GM12878 (cell line): ENCODE results near the gene BCAS3.

ENCODE experiments used
- NRF1 ChIP-seq: conservative IDR thresholded peaks from 2 replicates; pipeline ENCODE4 v1.6.1; 2011; ENCODE audit warnings: mild to moderate bottlenecking, low read depth, low read length, improper control_type of control experiment
- ZBED1 ChIP-seq: IDR thresholded peaks from 2 replicates; pipeline ENCODE4 v1.6.1; 2016; ENCODE audit warnings: borderline replicate concordance

DNA sequence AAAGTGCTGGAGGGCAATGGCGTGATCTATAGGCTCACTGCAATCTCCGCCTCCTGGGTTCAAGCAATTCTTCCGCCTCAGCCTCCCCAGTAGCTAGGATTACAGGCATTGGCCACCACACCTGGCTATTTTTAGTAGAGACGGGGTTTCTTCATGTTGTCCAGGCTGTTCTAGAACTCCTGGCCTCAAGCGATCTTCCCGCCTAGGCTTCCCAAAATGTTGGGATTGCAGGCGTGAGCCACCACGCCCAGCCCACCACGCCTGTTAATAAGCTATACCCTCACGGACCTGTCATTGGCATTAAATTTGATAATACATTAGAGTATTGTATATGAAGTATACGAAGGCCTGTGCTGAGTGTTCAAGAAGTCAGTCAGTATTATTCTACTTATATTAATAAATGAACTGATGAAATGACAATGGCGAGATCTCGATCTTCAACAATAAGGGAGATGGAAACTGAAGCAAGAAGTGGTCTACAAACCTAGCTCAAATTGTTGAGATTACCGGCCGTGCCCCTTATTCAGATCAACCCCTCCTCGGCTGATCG lies 818 bp upstream of the BCAS3 start:
- TF ChIP-seq ZBED1 = no peak
- TF ChIP-seq NRF1 = no peak
